Measurements from ENCODE around the gene MPST.

The MPST gene

GRCh38 chr22:37045958-37046357 is 26.4 kb downstream of the MPST start:
- TF ChIP-seq CTCF (IDR thresholded peaks at IDR 0.05), result no peak
- Histone ChIP-seq H3K4me3 (no peak overlapping the region), H3K27ac (no peak overlapping the region)
- no peak for DNase-seq (ENCODE audit: low spot score)

DNA sequence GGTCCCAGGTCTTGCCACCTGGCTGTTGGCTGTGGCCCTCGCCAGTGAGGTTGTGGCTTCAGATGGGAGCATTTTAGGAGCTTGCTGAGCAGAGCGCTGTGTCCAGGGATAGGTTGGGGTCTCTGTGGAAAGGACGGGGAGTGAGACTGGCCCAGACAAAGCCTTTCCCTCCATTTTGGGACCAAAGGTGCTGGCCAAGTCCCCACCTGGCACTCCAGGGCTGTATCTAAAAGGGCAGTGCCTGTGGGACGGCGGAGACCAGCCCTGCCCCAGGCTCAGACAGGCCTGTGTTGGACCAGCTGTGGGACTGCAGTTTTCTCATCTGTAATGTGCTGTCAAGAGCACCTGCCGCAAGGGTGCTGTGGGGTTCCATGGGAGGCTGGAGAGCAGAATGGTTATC is 27.0 kb downstream of the MPST start:
- Histone ChIP-seq H3K27ac (no peak overlapping the region), H3K4me3 (no peak overlapping the region)
- no peak for DNase-seq (ENCODE audit: low spot score)
- TF ChIP-seq CTCF (IDR thresholded peaks at IDR 0.05), result no peak

DNA sequence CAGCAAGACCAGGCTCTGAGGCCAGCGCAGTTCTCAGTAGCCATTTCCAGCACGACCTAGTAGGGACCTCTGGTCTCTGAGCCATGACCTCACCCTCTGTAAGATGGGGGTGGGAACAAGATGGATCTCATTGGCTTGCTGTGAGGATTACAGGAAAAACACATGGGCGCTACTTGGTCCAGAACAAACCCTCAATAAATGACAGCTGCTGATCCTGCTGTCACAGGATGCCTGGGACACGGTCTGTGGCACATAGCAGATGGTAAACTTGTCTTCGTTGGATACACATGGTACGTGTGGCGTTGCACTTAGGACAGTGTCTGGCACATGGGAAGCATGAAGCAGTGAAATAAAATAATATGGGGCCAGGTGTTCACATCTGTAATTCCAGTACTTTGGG is 27.5 kb downstream of the MPST start:
- no peak overlapping the region for H3K4me3 ChIP-seq
- no peak for DNase-seq (ENCODE audit: low spot score)

GRCh38 chr22:37048133-37048532 is 28.6 kb downstream of the MPST start:
- Histone ChIP-seq H3K4me3 (no peak overlapping the region), H3K27ac (no peak overlapping the region)
- TF ChIP-seq CTCF (IDR thresholded peaks at IDR 0.05), result no peak
- no peak for DNase-seq (ENCODE audit: low spot score)

More for the DNA sequence above, 27.5 kb downstream of the MPST start:
- TF ChIP-seq CTCF (IDR thresholded peaks at IDR 0.05), result no peak
- no peak overlapping the region for H3K27ac ChIP-seq

DNA sequence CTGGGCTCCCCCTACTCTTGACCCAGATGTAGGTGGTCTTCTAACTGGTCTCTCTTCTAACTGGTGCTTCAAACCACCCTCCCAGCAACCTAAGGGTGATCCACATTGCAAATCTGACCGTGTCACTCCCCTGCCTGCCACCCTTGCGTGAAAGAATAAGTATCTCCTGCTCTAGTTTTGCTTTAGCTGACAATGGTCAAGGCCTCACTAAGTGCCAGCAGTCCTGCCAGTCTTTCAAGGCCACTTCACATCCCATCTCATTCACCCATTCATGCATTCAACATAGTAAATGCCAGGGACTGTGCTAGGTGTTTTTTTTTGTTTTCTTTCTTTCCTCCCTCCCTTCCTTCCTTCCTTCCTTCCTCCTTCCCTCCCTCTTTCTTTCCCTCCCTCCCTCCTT is 29.7 kb downstream of the MPST start:
- Histone ChIP-seq H3K27ac (no peak overlapping the region), H3K4me3 (no peak overlapping the region)
- no peak for DNase-seq (ENCODE audit: low spot score)
- no peak for TF ChIP-seq CTCF (IDR thresholded peaks at IDR 0.05)

- no peak for DNase-seq (ENCODE audit: low spot score)
- no peak for TF ChIP-seq CTCF (IDR thresholded peaks at IDR 0.05)
- Histone ChIP-seq H3K27ac (peak overlapping the region in 1 of 2 donors; percentile 60), H3K4me3 (peak overlapping the region; percentile 88)
Measured at GRCh38 chr22:37050913-37051312, 31.4 kb downstream of the MPST start.

GRCh38 chr22:37051391-37052385 is 32.1 kb downstream of the MPST start, which contains the start of gene KCTD17:
TSS of gene KCTD17 (plus strand) at chr22:37051742. CDS start at chr22:37051761, 19 bp downstream.
- Histone ChIP-seq H3K27ac (peak within 1 kb of the TSS in 1 of 2 donors; percentile 60), H3K4me3 (peak within 1 kb of the TSS; percentile 88)
- no peak for TF ChIP-seq CTCF (IDR thresholded peaks at IDR 0.05)
- no peak for DNase-seq (ENCODE audit: low spot score)

Measured in coronary artery (tissue), 2 donors.